ENCODE data around the gene THOC7.

GRCh38 chr3:63860776-63861175 is 2.8 kb downstream of the THOC7 start:
- TF ChIP-seq POLR2A (IDR thresholded peaks at IDR 0.05; ENCODE audit: low read depth, low read length) (no peak), POLR2AphosphoS5 (IDR thresholded peaks at IDR 0.05; ENCODE audit: low read depth, low read length) (no peak), TAF1 (IDR thresholded peaks at IDR 0.05; ENCODE audit: borderline replicate concordance, low read depth, low read length) (no peak)

All from GM12892 (cell line).